HG02885 (cell line): ENCODE data around the gene ADGRL3.
"Not testable (repeated sequence)": the region's sequence is repeated elsewhere in the genome, so short reads cannot be mapped to it uniquely, and the experiment has no call there.

Experiments used
- ATAC-seq: cut with Tn5 transposase; IDR thresholded peaks from one replicate; pipeline ENCODE4 v1.9.1; 2021; ENCODE audit warnings: mild to moderate bottlenecking; ENCODE audit not compliant: unreplicated experiment, poor library complexity

ADGRL3 gene

GRCh38 chr4:61837395-61837794 lies 637.3 kb downstream of the ADGRL3 start:
- no peak for ATAC-seq

GRCh38 chr4:61838072-61838471 lies 637.9 kb downstream of the ADGRL3 start:
- ATAC-seq: no peak

GRCh38 chr4:61841714-61842113 lies 641.6 kb downstream of the ADGRL3 start:
- ATAC-seq: no peak

- ATAC-seq: no peak
These were observed 651.0 kb downstream of the ADGRL3 start for GRCh38 chr4:61851126-61851525.

GRCh38 chr4:61852105-61852504 lies 652.0 kb downstream of the ADGRL3 start:
- not testable (repeated sequence) for ATAC-seq

- ATAC-seq: no peak
These were observed 652.9 kb downstream of the ADGRL3 start for GRCh38 chr4:61853041-61853440.

- no peak for ATAC-seq
These were observed 660.2 kb downstream of the ADGRL3 start for GRCh38 chr4:61860376-61860775.

GRCh38 chr4:61864286-61864685 lies 664.2 kb downstream of the ADGRL3 start:
- no peak for ATAC-seq

GRCh38 chr4:61866378-61867030 lies 666.4 kb downstream of the ADGRL3 start:
- no peak for ATAC-seq

GRCh38 chr4:61872983-61873382 lies 672.9 kb downstream of the ADGRL3 start:
- no peak for ATAC-seq

- ATAC-seq: no peak
These were observed 677.1 kb downstream of the ADGRL3 start for GRCh38 chr4:61877266-61877665.

- no peak for ATAC-seq
These were observed 677.8 kb downstream of the ADGRL3 start for GRCh38 chr4:61877893-61878292.

GRCh38 chr4:61882381-61882780 lies 682.3 kb downstream of the ADGRL3 start:
- no peak for ATAC-seq

GRCh38 chr4:61886131-61886530 lies 686.0 kb downstream of the ADGRL3 start:
- ATAC-seq: no peak

- ATAC-seq: no peak
These were observed 689.0 kb downstream of the ADGRL3 start for GRCh38 chr4:61889117-61889516.

GRCh38 chr4:61890321-61890720 lies 690.2 kb downstream of the ADGRL3 start:
- ATAC-seq: no peak

- ATAC-seq: no peak
These were observed 691.8 kb downstream of the ADGRL3 start for GRCh38 chr4:61891953-61892352.

GRCh38 chr4:61896634-61897033 lies 696.5 kb downstream of the ADGRL3 start:
- no peak for ATAC-seq

- ATAC-seq: no peak
These were observed 708.9 kb downstream of the ADGRL3 start for GRCh38 chr4:61909031-61909430.

- no peak for ATAC-seq
These were observed 711.2 kb downstream of the ADGRL3 start for GRCh38 chr4:61911313-61911756.

GRCh38 chr4:61913619-61914018 lies 713.5 kb downstream of the ADGRL3 start:
- ATAC-seq: no peak

- ATAC-seq: no peak
These were observed 715.4 kb downstream of the ADGRL3 start for GRCh38 chr4:61915501-61915900.

- no peak for ATAC-seq
These were observed 718.4 kb downstream of the ADGRL3 start for GRCh38 chr4:61918507-61918906.
